H1 (cell line): ENCODE measurements around the gene RPTOR. TPM values are rescaled to one million over a fixed set of nuclear protein-coding genes. Genes with fewer than 3 reads are reported as not detected.

Experiments
- CTCF ChIA-PET: fragments of 300-600 bp; sonication (Branson Sonifier 250); formaldehyde crosslinking; loops from one replicate; lab custom pipeline; 2021; ENCODE audit not compliant: partially characterized antibody; lab: Charles Lee
- POLR2A ChIA-PET: fragments of 300-600 bp; sonication (Branson Sonifier 250); formaldehyde crosslinking; loops from one replicate; lab custom pipeline; 2021; ENCODE audit warnings: inconsistent platforms; ENCODE audit not compliant: partially characterized antibody; lab: Charles Lee
- DNase-seq, 2 experiments: peaks; one replicate each; pipeline versions ENCODE4 v3.0.0 to v3.0.0-alpha.2; 2010 to 2022; ENCODE audit warnings: low spot score in 2 of 2, low read depth in 1 of 2, mixed read lengths in 1 of 2
- FAIRE-seq: peaks from 2 replicates; lab custom pipeline; 2011; peaks lifted over from hg19 to GRCh38; lab: Jason Lieb, UNC
- H2AFZ ChIP-seq: 2 replicates; pipeline ENCODE4 v1.8.1; 2012; ENCODE audit warnings: low read length, inconsistent platforms
- H2AK5ac ChIP-seq: 2 replicates; pipeline ENCODE4 v1.6.1; 2013; ENCODE audit warnings: low read depth, low read length
- H2BK120ac ChIP-seq: replicated peaks from 2 replicates; pipeline ENCODE3; 2013; ENCODE audit warnings: low read depth, low read length, inconsistent platforms
- H2BK12ac ChIP-seq: 2 replicates; pipeline ENCODE4 v1.6.1; 2013; ENCODE audit warnings: low read depth, low read length
- H2BK15ac ChIP-seq: 2 replicates; pipeline ENCODE4 v1.6.1; 2013; ENCODE audit warnings: low read length
- H2BK20ac ChIP-seq: 2 replicates; pipeline ENCODE4 v1.6.1; 2013; ENCODE audit warnings: low read length
- H2BK5ac ChIP-seq: 2 replicates; pipeline ENCODE4 v1.6.1; 2013; ENCODE audit warnings: low read depth, low read length
- H3K14ac ChIP-seq: 2 replicates; pipeline ENCODE4 v1.6.1; 2013; ENCODE audit warnings: inconsistent platforms; ENCODE audit not compliant: insufficient read length
- H3K18ac ChIP-seq: 2 replicates; pipeline ENCODE4 v1.6.1; 2013; ENCODE audit warnings: low read length; ENCODE audit errors: extremely low read depth
- H3K23ac ChIP-seq: 2 replicates; pipeline ENCODE4 v1.6.1; 2013; ENCODE audit warnings: inconsistent platforms; ENCODE audit not compliant: insufficient read length
- H3K23me2 ChIP-seq: 2 replicates; pipeline ENCODE4 v1.6.1; 2013; ENCODE audit warnings: low read depth, low read length
- H3K27ac ChIP-seq: 2 replicates; pipeline ENCODE4 v1.6.1; 2011; ENCODE audit warnings: low read depth, low read length, inconsistent platforms
- H3K27me3 ChIP-seq, 4 experiments: replicated peaks in 1 of 4; 1 replicate in 1 of 4; 2 replicates in 3 of 4; pipeline versions ENCODE4 v1.6.1 to v1.8.1; 2011 to 2013; ENCODE audit warnings: low read length in 3 of 4, mild to moderate bottlenecking in 3 of 4, inconsistent platforms in 2 of 4, mixed read lengths in 2 of 4, moderate library complexity in 1 of 4; ENCODE audit not compliant: control insufficient read depth in 3 of 4, insufficient read depth in 3 of 4; ENCODE audit errors: extremely low read depth in 1 of 4
- H3K36me3 ChIP-seq, 4 experiments: 2 replicates each; pipeline versions ENCODE4 v1.6.1 to v1.8.1; 2011 to 2013; ENCODE audit warnings: mild to moderate bottlenecking in 4 of 4, low read length in 3 of 4, moderate library complexity in 2 of 4, control low read depth in 1 of 4, inconsistent platforms in 1 of 4; ENCODE audit not compliant: insufficient read depth in 4 of 4, control insufficient read depth in 2 of 4
- H3K4ac ChIP-seq: replicated peaks from 2 replicates; pipeline ENCODE3; 2013; ENCODE audit warnings: low read length, low read depth, mixed read lengths, inconsistent platforms; ENCODE audit not compliant: insufficient read length
- H3K4me1 ChIP-seq, 4 experiments: replicated peaks in 1 of 4; 1 replicate in 1 of 4; 2 replicates in 3 of 4; pipeline versions ENCODE4 v1.6.1 to v1.8.1; 2011 to 2013; ENCODE audit warnings: low read length in 3 of 4, inconsistent platforms in 2 of 4, mixed read lengths in 1 of 4; ENCODE audit not compliant: insufficient read depth in 4 of 4, control insufficient read depth in 3 of 4
- H3K4me2 ChIP-seq, 2 experiments: 2 replicates each; pipeline versions ENCODE4 v1.6.1 to v1.8.1; 2011 to 2013; ENCODE audit warnings: low read depth in 2 of 2, low read length in 2 of 2, control low read depth in 1 of 2, inconsistent platforms in 1 of 2, mild to moderate bottlenecking in 1 of 2; ENCODE audit not compliant: insufficient read depth in 1 of 2
- H3K4me3 ChIP-seq, 4 experiments: fragments of 200-600, 300-600 bp in 1 of 4; sonication (generic), shearing (Covaris generic), sonication (Bioruptor Twin) in 1 of 4; 2 replicates each; pipeline versions ENCODE4 v1.5.1 to v1.8.1; 2011 to 2016; ENCODE audit warnings: low read length in 4 of 4, low read depth in 3 of 4, control low read depth in 2 of 4, inconsistent platforms in 2 of 4, mild to moderate bottlenecking in 2 of 4, mixed read lengths in 1 of 4, moderate library complexity in 1 of 4; ENCODE audit not compliant: insufficient read depth in 2 of 4; ENCODE audit errors: extremely low read depth in 1 of 4
- H3K56ac ChIP-seq: replicated peaks from 2 replicates; pipeline ENCODE3; 2013; ENCODE audit warnings: low read depth, mild to moderate bottlenecking, mixed read lengths, low read length, inconsistent platforms; ENCODE audit not compliant: insufficient read length
- H3K79me1 ChIP-seq: 2 replicates; pipeline ENCODE4 v1.6.1; 2013; ENCODE audit warnings: low read depth, low read length, control low read depth
- H3K79me2 ChIP-seq, 2 experiments: 2 replicates each; pipeline versions ENCODE4 v1.6.1 to v1.8.1; 2012 to 2013; ENCODE audit warnings: low read length in 2 of 2, mild to moderate bottlenecking in 2 of 2, inconsistent platforms in 1 of 2; ENCODE audit not compliant: insufficient read depth in 2 of 2, control insufficient read depth in 1 of 2
- H3K9ac ChIP-seq, 4 experiments: replicated peaks in 1 of 4; 1 replicate in 1 of 4; 2 replicates in 3 of 4; pipeline versions ENCODE4 v1.6.1 to v1.8.1; 2011 to 2013; ENCODE audit warnings: low read depth in 3 of 4, low read length in 3 of 4, control low read depth in 2 of 4, mild to moderate bottlenecking in 2 of 4, moderate library complexity in 2 of 4, inconsistent platforms in 1 of 4; ENCODE audit errors: extremely low read depth in 1 of 4
- H3K9me3 ChIP-seq, 2 experiments: 2 replicates each; pipeline versions ENCODE4 v1.6.1 to v1.8.1; 2012 to 2013; ENCODE audit warnings: mild to moderate bottlenecking in 2 of 2, moderate library complexity in 2 of 2, control low read depth in 1 of 2, inconsistent platforms in 1 of 2, low read depth in 1 of 2, low read length in 1 of 2, mixed read lengths in 1 of 2; ENCODE audit not compliant: insufficient read depth in 2 of 2
- H4K20me1 ChIP-seq, 2 experiments: replicated peaks in 1 of 2; 2 replicates each; pipeline versions ENCODE3 to v1.8.1; 2011 to 2013; ENCODE audit warnings: inconsistent platforms in 2 of 2, low read length in 2 of 2, mild to moderate bottlenecking in 1 of 2; ENCODE audit not compliant: insufficient read depth in 2 of 2, control insufficient read depth in 1 of 2
- H4K5ac ChIP-seq: 2 replicates; pipeline ENCODE4 v1.6.1; 2013; ENCODE audit warnings: low read length, low read depth, mixed read lengths, inconsistent platforms; ENCODE audit not compliant: insufficient read length
- H4K8ac ChIP-seq: 2 replicates; pipeline ENCODE4 v1.8.0; 2013; ENCODE audit warnings: mild to moderate bottlenecking, moderate library complexity, low read length, inconsistent platforms; ENCODE audit not compliant: insufficient read depth; ENCODE audit errors: extremely low read depth
- H4K91ac ChIP-seq: replicated peaks from 2 replicates; pipeline ENCODE3; 2013; ENCODE audit warnings: low read length, mixed read lengths, inconsistent platforms; ENCODE audit not compliant: insufficient read length
- CEBPB ChIP-seq: IDR thresholded peaks from 2 replicates; pipeline ENCODE4 v1.6.1; 2012; ENCODE audit warnings: low read depth, low read length
- CHD2 ChIP-seq: IDR thresholded peaks from 2 replicates; pipeline ENCODE4 v1.6.1; 2012; ENCODE audit warnings: low read length, improper control_type of control experiment
- GTF2F1 ChIP-seq: IDR thresholded peaks from 2 replicates; pipeline ENCODE4 v1.6.1; 2012; ENCODE audit warnings: low read depth, low read length, improper control_type of control experiment, borderline replicate concordance
- HDAC6 ChIP-seq: IDR thresholded peaks from one replicate; pipeline ENCODE4 v1.7.1; 2012; ENCODE audit warnings: low read depth, mild to moderate bottlenecking, inconsistent platforms, low read length, moderate library complexity
- JUND ChIP-seq: IDR thresholded peaks from 2 replicates; pipeline ENCODE4 v1.6.1; 2011; ENCODE audit warnings: mild to moderate bottlenecking, improper control_type of control experiment, low read length
- KDM4A ChIP-seq: IDR thresholded peaks from one replicate; pipeline ENCODE4 v1.7.1; 2012; ENCODE audit warnings: low read depth, mild to moderate bottlenecking, moderate library complexity, low read length, inconsistent platforms; ENCODE audit not compliant: severe bottlenecking
- POU5F1 ChIP-seq: IDR thresholded peaks from 2 replicates; pipeline ENCODE4 v1.6.1; 2011; ENCODE audit warnings: low read depth, mild to moderate bottlenecking, low read length, moderate library complexity
- SIN3A ChIP-seq, 2 experiments: IDR thresholded peaks in 1 of 2; conservative IDR thresholded peaks in 1 of 2; 2 replicates each; pipeline ENCODE4 v1.6.1; 2011 to 2012; ENCODE audit warnings: low read length in 2 of 2, improper control_type of control experiment in 1 of 2, low read depth in 1 of 2, mild to moderate bottlenecking in 1 of 2
- TEAD4 ChIP-seq: IDR thresholded peaks from 2 replicates; pipeline ENCODE4 v1.6.1; 2012; ENCODE audit warnings: low read depth, low read length, inconsistent platforms, mixed read lengths
- WGBS, 2 experiments: shearing (Covaris generic) in 1 of 2; methylation state at CpG; one replicate each; pipeline versions ENCODE4 v1.1.6 to v1.1.7; 2013 to 2015; ENCODE audit warnings: low lambda C conversion rate in 2 of 2, mixed read lengths in 2 of 2, inconsistent platforms in 1 of 2, low coverage in 1 of 2, missing lambda C conversion rate in 1 of 2; ENCODE audit not compliant: insufficient replicate concordance in 2 of 2, insufficient coverage in 1 of 2, insufficient read length in 1 of 2; ENCODE audit errors: extremely low coverage in 1 of 2, missing lambda C conversion rate in 1 of 2; 5-methylcytosine and 5-hydroxymethylcytosine counted together
- polyA plus RNA-seq, 7 experiments: library from polyadenylated mRNA; depleted of rRNA in 3 of 7; stranded (reverse) in 5 of 7; unstranded in 2 of 7; fragments of >200 nt in 5 of 7; fragments of 200-250 nt in 2 of 7; gene quantifications; 1 replicate in 5 of 7; 2 replicates in 1 of 7; 4 replicates in 1 of 7; pipeline versions ENCODE4 v1.2.1 to v1.2.3, GENCODE V29; 2011 to 2013; ENCODE audit warnings: missing spikeins in 2 of 7, mixed read lengths in 2 of 7
- total RNA-seq: library from RNA; stranded (reverse); fragmentation: NEBNext Ultra II Directional; extraction: Animal tissue kit (Norgen Biotek cat#: 25700); gene quantifications from 2 replicates; pipeline ENCODE4 v1.2.1, GENCODE V29; 2021
- TF ChIP-seq, protein P1 (sequence below): IDR thresholded peaks from 2 replicates; pipeline ENCODE4 v1.6.1; 2012; ENCODE audit warnings: low read length, inconsistent platforms

The RPTOR gene
- total and polyA plus RNA-seq, 2 of the 8 experiments (the other 6 are each of a cell fraction or from before 2014, with no cell fraction given), result 6.9 to 28.7 TPM

DNA sequence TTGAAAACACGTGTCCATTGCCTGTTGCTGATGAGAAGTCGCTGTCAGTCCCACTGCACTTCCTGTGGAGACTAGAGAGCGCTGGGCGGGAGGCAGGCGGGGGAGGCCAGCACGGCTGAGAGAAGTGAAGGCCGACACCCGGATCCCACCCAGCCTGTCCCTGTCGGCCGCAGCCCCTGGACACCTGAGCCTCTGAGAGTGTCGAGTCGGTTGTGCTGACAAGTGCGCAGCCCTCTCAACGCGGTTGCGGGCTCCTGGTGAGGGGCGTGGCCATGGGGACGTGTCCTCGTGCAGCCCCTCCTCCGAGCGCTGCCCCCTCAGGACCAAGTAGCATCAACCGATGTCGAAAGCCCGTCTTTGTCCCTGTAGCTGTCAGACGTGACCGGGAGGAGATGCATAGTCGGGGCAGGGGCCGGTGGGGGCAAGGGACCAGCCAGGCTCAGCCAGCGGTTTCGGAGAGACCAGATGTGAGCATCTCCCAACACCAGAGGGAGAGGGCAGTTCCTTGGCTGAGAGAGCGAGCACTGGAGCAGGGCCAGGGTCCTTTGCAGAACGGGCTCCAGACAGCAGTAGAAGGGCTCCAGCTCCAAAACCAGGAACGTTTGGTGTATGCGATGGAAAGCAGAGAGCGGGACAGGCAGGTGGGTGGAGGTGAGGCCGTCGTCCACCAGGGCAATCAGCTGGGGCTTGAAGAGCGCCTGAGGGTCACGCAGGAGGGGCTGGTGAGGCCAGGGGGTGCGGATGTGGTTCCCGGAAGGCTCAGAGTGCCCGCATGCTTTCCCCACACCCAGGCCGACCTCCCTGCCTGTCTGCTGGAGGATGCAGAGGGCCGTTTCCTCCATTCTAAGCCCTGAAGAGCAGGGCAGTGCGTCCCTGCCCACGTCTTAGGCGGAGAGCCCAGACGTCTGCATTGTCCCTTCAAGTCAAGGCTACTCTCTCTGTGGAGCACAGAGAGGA lies 403.7 kb downstream of the RPTOR start:
- no peak overlapping the region; the same call in 1 of the 2 replicates for H4K8ac ChIP-seq
- no peak overlapping the region for H2BK20ac ChIP-seq
- H3K23ac ChIP-seq, result no peak overlapping the region
- H3K56ac ChIP-seq, result no peak overlapping the region
- no peak for DNase-seq
- H2BK5ac ChIP-seq, result no peak overlapping the region
- no peak overlapping the region for H2BK15ac ChIP-seq
- POLR2A ChIA-PET, result interaction anchor here (0.7 kb wide), 1 partner anchor 11 kb away, joined by 3 read pairs; no protein-coding TSS in a partner anchor
- no peaks in the 10 kb centered on the region for H3K4me1 ChIP-seq
- FAIRE-seq, result no peak
- no peak overlapping the region for H3K4me2 ChIP-seq
- no peak overlapping the region for H3K4ac ChIP-seq
- no peak overlapping the region for H3K9ac ChIP-seq
- H3K27ac ChIP-seq, result no peak overlapping the region
- H3K79me2 ChIP-seq, result no peaks in the 10 kb centered on the region
- H2AFZ ChIP-seq, result no peak overlapping the region
- no peaks in the 10 kb centered on the region for H4K20me1 ChIP-seq
- CTCF ChIA-PET, result interaction anchor here (0.6 to 1.8 kb wide), 4 partner anchors 10 to 51 kb away, joined by 3 to 6 read pairs (median 4); no protein-coding TSS in a partner anchor
- H4K91ac ChIP-seq, result no peak overlapping the region
- H3K79me1 ChIP-seq, result no peaks in the 10 kb centered on the region
- H3K4me3 ChIP-seq, result no peak overlapping the region
- WGBS, 2 experiments, result 90% methylated on average over 43 of the region's 48 CpGs; no CpG with 5 or more reads in 1 of the 2 experiments
- H2BK12ac ChIP-seq, result no peak overlapping the region
- no peak overlapping the region for H4K5ac ChIP-seq
- no peak overlapping the region for H3K18ac ChIP-seq
- H3K36me3 ChIP-seq, result no peaks in the 10 kb centered on the region; a peak in 3 of 8 replicates
- no peaks in the 10 kb centered on the region for H3K27me3 ChIP-seq
- no peak overlapping the region for H3K14ac ChIP-seq
- H2AK5ac ChIP-seq, result no peak overlapping the region
- no peaks in the 10 kb centered on the region for H3K9me3 ChIP-seq
- no peak overlapping the region for H2BK120ac ChIP-seq
- no peaks in the 10 kb centered on the region for H3K23me2 ChIP-seq
- TF ChIP-seq POU5F1, result no peak
- no peak for TF ChIP-seq JUND
- TF ChIP-seq CEBPB, result no peak
- no peak for TF ChIP-seq HDAC6
- TF ChIP-seq, protein P1, sequence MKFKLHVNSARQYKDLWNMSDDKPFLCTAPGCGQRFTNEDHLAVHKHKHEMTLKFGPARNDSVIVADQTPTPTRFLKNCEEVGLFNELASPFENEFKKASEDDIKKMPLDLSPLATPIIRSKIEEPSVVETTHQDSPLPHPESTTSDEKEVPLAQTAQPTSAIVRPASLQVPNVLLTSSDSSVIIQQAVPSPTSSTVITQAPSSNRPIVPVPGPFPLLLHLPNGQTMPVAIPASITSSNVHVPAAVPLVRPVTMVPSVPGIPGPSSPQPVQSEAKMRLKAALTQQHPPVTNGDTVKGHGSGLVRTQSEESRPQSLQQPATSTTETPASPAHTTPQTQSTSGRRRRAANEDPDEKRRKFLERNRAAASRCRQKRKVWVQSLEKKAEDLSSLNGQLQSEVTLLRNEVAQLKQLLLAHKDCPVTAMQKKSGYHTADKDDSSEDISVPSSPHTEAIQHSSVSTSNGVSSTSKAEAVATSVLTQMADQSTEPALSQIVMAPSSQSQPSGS, result no peak
- no peak for TF ChIP-seq SIN3A (conservative IDR thresholded peaks at IDR 0.05 in 1 of 2, IDR thresholded peaks at IDR 0.05 in 1 of 2; ENCODE audit: low read depth in 1 of 2, low read length in 2 of 2)
- no peak for TF ChIP-seq CHD2
- TF ChIP-seq KDM4A, result no peak
- no peak for TF ChIP-seq TEAD4
- TF ChIP-seq GTF2F1, result no peak
